Measurements from ENCODE around the gene TSPAN1. TPM values are rescaled to one million over a fixed set of nuclear protein-coding genes. Genes with fewer than 3 reads are reported as not detected.
A peak's percentile ranks its signal among the peaks of the same experiment; 100 is the strongest.

The TSPAN1 gene
- total and polyA plus RNA-seq, 11 donors = 0.63 to 5.5 (median 1.1) TPM

DNA sequence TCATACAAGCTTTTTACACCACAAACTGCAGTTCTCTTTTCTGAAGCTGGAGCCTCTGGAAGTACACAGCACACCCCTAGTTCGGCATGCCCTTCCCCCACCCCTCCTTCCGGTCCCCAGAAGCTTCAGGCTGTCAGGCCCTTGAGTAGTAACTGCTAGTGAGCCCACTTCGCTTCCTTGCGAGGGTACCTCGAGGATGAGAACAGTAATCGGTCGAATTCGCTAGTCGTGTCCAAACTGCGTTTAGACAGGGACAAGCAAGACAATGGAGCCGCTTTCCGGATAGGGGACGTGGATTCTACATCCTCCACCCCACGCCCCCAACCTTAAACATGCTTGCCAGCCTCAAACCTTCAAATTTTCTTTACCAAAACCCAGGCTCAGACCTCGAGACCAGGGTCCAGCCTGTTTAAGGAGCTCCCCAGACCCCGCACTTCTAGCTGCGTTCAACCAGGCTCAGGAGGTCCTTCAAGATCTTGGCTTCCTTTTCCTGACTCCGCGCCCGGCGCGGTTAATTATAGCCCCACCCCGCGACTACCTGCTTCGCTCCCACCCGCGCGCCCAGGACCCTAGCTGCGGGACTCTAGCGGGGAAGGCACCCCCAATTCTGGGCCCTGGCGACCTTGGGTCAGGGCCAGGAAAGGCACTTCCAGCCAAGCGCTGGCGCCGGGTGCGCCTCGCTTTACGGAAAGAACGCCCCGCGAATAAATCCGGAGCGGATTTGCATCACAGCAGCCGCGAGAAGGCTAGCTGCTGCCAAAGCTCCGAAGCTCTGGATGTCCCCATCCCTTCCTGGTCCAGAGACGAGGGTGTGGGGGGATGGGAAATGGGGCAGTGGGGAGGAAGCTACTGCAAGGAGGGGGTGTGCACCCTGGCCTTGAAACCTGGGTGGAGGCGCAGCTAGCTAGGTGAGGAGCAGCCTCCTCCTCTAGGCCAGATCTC, 8.1 kb upstream of the TSPAN1 start:
- Histone ChIP-seq H3K4me1 (peaks cover 0 to 56% (median 35%) of the 10 kb centered on the region in 12 donors), H3K27me3 (peaks cover 0 to 5% (median 0%) of the 10 kb centered on the region in 9 donors), H3K4me3 (peak overlapping the region in 11 of 12 donors; percentile 10 to 63 (median 53)), H3K9me3 (no peaks in the 10 kb centered on the region), H3K36me3 (no peaks in the 10 kb centered on the region), H3K27ac (peak overlapping the region; percentile 74 to 98 (median 88))
- 12 to 23% (median 16%) methylated on average over 40 to 47 of the region's 47 CpGs for WGBS, 4 donors
- ATAC-seq (peak; percentile 71 to 86 (median 76)), DNase-seq (peak; percentile 78 to 86 (median 84))
- TF ChIP-seq, protein P1, sequence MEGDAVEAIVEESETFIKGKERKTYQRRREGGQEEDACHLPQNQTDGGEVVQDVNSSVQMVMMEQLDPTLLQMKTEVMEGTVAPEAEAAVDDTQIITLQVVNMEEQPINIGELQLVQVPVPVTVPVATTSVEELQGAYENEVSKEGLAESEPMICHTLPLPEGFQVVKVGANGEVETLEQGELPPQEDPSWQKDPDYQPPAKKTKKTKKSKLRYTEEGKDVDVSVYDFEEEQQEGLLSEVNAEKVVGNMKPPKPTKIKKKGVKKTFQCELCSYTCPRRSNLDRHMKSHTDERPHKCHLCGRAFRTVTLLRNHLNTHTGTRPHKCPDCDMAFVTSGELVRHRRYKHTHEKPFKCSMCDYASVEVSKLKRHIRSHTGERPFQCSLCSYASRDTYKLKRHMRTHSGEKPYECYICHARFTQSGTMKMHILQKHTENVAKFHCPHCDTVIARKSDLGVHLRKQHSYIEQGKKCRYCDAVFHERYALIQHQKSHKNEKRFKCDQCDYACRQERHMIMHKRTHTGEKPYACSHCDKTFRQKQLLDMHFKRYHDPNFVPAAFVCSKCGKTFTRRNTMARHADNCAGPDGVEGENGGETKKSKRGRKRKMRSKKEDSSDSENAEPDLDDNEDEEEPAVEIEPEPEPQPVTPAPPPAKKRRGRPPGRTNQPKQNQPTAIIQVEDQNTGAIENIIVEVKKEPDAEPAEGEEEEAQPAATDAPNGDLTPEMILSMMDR (IDR thresholded peaks at IDR 0.05) = no peak
- peak in 1 of 2 donors; percentile 24 for TF ChIP-seq POLR2A (IDR thresholded peaks at IDR 0.05)
- intact Hi-C loops (cut with DNase I) = loop anchor here in 7 of 10 donors (1.0 to 5.0 kb wide), 5 partner anchors 32 to 84 kb away; partner anchors contain the start of gene PIK3R3 (in 3 of the 7)

DNA sequence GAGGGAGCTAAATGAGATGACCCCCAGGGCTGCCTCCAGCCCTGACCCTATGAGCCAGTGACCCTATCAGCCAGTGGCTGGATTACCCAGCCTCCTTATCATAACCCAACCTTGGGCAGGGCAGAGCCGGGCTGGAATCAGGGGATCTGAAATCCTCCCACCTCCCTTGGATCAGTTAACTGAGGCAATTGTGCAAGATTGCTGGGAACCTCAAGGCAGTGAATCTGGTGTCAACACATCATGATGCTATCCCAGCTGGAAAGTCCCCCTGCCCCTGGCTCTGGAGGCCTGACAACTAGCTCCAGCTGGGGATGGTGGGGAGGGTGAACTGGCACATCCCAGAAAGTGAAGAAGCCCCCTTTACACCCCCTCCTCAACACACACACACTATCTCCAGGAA, 6.4 kb upstream of the TSPAN1 start:
- intact Hi-C loops (cut with DNase I) = loop anchor here in 2 of 10 donors (5.0 kb wide), 2 partner anchors 36 to 86 kb away; partner anchors contain the start of gene PIK3R3 (in 1 of the 2)
- DNase-seq (no peak), ATAC-seq (no peak)
- Histone ChIP-seq H3K36me3 (no peaks in the 10 kb centered on the region), H3K4me1 (peaks cover 7 to 73% (median 49%) of the 10 kb centered on the region in 12 donors), H3K27ac (peak overlapping the region in 10 of 12 donors; percentile 74 to 98 (median 90)), H3K9me3 (no peaks in the 10 kb centered on the region), H3K27me3 (peaks cover 0 to 5% (median 0%) of the 10 kb centered on the region in 9 donors), H3K4me3 (no peak overlapping the region)
- 79 to 90% (median 85%) methylated on average over 1 of the region's 1 CpG for WGBS, 4 donors
- TF ChIP-seq, protein P1 (IDR thresholded peaks at IDR 0.05) = no peak
- no peak for TF ChIP-seq POLR2A (IDR thresholded peaks at IDR 0.05)

DNA sequence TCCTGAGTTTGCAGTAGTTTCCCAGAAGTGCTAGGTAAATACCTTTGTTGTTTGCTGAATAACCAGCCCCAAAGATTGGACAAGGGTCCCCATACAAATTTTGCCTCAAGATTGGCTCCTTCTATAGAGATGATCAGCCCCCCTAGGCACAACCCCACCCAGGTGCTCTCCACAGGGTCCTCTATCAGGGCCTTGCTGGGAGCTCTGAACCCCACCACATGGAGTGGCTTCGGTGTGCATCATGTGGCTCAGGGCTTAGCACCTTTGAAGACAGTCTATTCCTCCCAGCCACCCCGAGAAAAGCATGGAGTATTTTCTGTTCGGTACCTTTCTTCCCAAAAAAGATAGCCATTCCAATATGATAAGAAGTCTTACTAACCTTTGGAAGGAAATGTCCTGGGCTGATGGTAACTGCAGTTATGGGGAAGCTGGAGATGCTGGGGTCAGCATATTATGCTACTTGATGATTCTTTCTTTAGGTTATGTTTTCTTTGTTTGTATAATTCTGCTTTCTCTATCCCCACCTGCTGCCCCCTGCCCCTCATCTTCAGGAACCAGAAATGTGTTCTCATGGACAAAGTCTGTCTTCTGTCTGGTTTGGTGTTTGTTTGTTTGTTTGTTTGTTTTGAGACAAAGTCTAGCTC, 5.0 kb upstream of the TSPAN1 start:
- no peak for DNase-seq
- peaks cover 11 to 88% (median 63%) of the 10 kb centered on the region in 12 donors for H3K4me1 ChIP-seq
- TF ChIP-seq, protein P1 (IDR thresholded peaks at IDR 0.05) = no peak
- TF ChIP-seq POLR2A (IDR thresholded peaks at IDR 0.05) = no peak
- no peaks in the 10 kb centered on the region for H3K9me3 ChIP-seq
- WGBS, 4 donors = 96 to 100% (median 97%) methylated on average over 3 of the region's 3 CpGs
- H3K27ac ChIP-seq = peak overlapping the region in 8 of 12 donors; percentile 54 to 88 (median 80)
- H3K27me3 ChIP-seq = peaks cover 0 to 5% (median 0%) of the 10 kb centered on the region in 9 donors
- intact Hi-C loops (cut with DNase I) = loop anchor here in 3 of 10 donors (5.0 to 10.0 kb wide), 3 partner anchors 38 to 275 kb away; partner anchors contain the start of gene PIK3R3 (in 1 of the 3)
- H3K4me3 ChIP-seq = no peak overlapping the region
- no peak for ATAC-seq
- H3K36me3 ChIP-seq = no peaks in the 10 kb centered on the region

Data from heart left ventricle (tissue), 16 donors.